NCI-H2081 (cell line): Measurements from ENCODE around the gene SPANXC.
"Not testable (repeated sequence)": the region's sequence is repeated elsewhere in the genome, so short reads cannot be mapped to it uniquely, and the experiment has no call there.

Experiments used
- DNase-seq, 2 experiments: peaks; one replicate each; lab custom pipeline; 2025; lab: John Stamatoyannopoulos, UW

Gene SPANXC, protein sequence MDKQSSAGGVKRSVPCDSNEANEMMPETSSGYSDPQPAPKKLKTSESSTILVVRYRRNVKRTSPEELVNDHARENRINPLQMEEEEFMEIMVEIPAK

GRCh38 chrX:141242417-141242816, at the start of gene SPANXC:
Gene SPANXC, minus strand, starts transcription at chrX:141242517. Its CDS starts 60 bp downstream, at chrX:141242457.
- not testable (repeated sequence) for DNase-seq

GRCh38 chrX:141279476-141279875, 37.2 kb upstream of the SPANXC start:
- no peak for DNase-seq

DNA sequence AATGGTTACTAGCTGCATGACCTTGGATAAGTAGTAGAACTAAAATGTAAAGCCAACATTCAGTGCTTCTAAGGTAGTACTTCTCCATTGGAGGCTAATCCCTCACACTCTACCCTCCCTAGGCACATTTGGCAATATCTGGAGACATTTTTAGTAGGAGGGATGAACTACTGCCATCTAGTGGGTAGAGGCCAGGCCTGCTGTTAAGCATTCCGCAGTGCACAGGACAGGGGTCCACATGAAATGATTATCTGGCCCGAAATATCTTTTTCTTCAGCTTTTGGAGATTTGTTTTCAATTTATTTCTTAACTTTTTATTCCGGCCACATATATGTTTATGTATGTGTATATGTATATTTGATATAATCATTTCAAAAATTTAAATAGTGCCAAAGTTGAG, 36.0 kb upstream of the SPANXC start:
- DNase-seq, result no peak

DNA sequence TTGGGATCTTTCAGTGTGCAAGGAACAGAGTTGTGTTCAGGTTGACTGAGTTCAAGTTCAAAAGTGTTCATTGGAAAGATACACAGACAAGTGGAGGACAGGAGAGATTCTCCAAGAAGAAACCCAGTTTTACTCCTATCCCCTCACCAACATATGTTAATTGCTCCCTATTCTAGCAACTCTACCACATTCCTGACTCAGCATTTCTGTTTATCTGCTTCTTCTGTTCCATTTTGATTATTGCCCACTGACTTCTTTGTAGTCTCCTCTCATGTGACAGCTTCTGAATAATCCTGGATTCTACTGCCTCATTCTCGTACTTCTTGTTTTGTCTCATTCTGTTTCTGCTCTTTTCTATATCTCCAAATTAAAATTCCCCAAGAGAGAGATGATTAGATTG, 15.8 kb upstream of the SPANXC start:
- no peak for DNase-seq

GRCh38 chrX:141221611-141222010, 20.7 kb downstream of the SPANXC start:
- no peak for DNase-seq

DNA sequence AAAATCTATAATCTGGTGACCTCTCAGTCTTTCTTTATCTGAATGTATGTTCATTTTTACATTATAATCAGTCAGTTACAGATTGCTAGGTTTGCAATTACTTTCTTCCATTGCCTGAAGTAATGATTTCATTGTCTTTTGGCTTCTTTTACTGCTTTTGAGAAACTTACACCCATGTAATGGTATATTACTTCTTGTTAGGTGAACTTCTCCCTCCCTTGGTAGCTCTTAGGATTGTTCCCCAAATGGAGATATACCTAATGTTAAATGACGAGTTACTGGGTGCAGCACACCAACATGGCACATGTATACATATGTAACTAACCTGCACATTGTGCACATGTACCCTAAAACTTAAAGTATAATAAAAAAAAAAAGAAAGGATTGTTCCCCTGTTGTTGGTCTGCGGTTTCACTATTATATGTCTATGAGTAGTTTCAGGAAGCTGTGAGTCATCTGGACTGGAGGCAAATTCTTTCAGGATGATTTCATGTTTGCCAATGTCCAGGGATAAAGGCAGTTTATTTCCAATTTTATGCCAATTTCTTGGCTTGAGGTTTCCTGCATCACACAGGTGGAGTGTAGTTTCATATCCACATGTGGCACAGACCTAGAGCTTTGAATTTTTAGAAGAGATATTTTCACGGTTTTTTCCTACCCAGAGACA, 21.8 kb downstream of the SPANXC start:
- no peak for DNase-seq

DNA sequence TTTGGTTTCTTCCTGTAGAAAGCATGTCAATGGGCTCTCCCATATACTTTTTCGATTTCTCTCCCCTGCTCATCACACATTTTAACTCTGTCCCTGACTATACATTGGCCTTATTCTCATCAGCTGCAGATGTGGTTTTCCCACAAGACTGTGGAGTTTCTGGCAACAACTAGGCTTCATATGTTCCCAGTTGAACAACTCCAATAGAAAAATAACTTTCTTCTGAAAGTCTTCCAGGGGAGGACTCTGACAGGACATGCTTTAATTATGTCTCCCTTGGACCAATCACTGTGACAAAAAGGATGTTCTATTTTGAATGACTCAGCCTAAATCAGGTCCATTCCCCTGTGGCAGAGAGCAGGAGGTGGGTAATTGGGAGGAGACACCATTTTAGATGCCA, 28.1 kb downstream of the SPANXC start:
- DNase-seq, result no peak

- no peak for DNase-seq
Observed at GRCh38 chrX:141201962-141202361, 40.4 kb downstream of the SPANXC start.
